H9 (cell line): ENCODE results near the gene GLB1L. TPM values are rescaled to one million over a fixed set of nuclear protein-coding genes. Genes with fewer than 3 reads are reported as not detected.

Source experiments
- DNase-seq: peaks from one replicate; pipeline ENCODE4 v3.0.0-alpha.2; 2017
- H2AFZ ChIP-seq: one replicate; pipeline ENCODE4 v1.6.1; 2013; ENCODE audit warnings: mild to moderate bottlenecking, low read length, control low read depth, moderate library complexity
- H2AK5ac ChIP-seq: 2 replicates; pipeline ENCODE4 v1.6.1; 2013; ENCODE audit warnings: low read length, control low read depth, mixed read lengths; ENCODE audit not compliant: insufficient read length
- H2BK120ac ChIP-seq: one replicate; pipeline ENCODE4 v1.6.1; 2013; ENCODE audit warnings: low read depth, mild to moderate bottlenecking, low read length, control low read depth, inconsistent platforms; ENCODE audit not compliant: poor library complexity, severe bottlenecking
- H2BK12ac ChIP-seq: 2 replicates; pipeline ENCODE4 v1.6.1; 2013; ENCODE audit warnings: low read length, control low read depth, mixed read lengths, low read depth; ENCODE audit not compliant: insufficient read length
- H2BK15ac ChIP-seq: 2 replicates; pipeline ENCODE4 v1.6.1; 2013; ENCODE audit warnings: low read depth, low read length, control low read depth
- H2BK20ac ChIP-seq: one replicate; pipeline ENCODE4 v1.6.1; 2013; ENCODE audit warnings: low read depth, mild to moderate bottlenecking, low read length, control low read depth, inconsistent platforms; ENCODE audit not compliant: poor library complexity, severe bottlenecking
- H2BK5ac ChIP-seq: 2 replicates; pipeline ENCODE4 v1.6.1; 2013; ENCODE audit warnings: low read length, control low read depth, mixed read lengths; ENCODE audit not compliant: insufficient read length
- H3K14ac ChIP-seq: 2 replicates; pipeline ENCODE4 v1.6.1; 2013; ENCODE audit warnings: low read length, control low read depth; ENCODE audit not compliant: insufficient read depth
- H3K18ac ChIP-seq: 2 replicates; pipeline ENCODE4 v1.6.1; 2013; ENCODE audit warnings: low read depth, mild to moderate bottlenecking, mixed read lengths, low read length, control low read depth; ENCODE audit not compliant: insufficient read length
- H3K23ac ChIP-seq: 2 replicates; pipeline ENCODE4 v1.6.1; 2013; ENCODE audit warnings: low read length, control low read depth, mixed read lengths, low read depth; ENCODE audit not compliant: insufficient read length
- H3K23me2 ChIP-seq: 2 replicates; pipeline ENCODE4 v1.6.1; 2013; ENCODE audit warnings: low read depth, mild to moderate bottlenecking, mixed read lengths, low read length, control low read depth; ENCODE audit not compliant: insufficient read length, poor library complexity, severe bottlenecking
- H3K27ac ChIP-seq: 2 replicates; pipeline ENCODE4 v1.5.1; 2013; ENCODE audit warnings: low read length, control low read depth, mixed read lengths, low read depth; ENCODE audit not compliant: insufficient read length
- H3K27me3 ChIP-seq: 2 replicates; pipeline ENCODE4 v1.6.1; 2013; ENCODE audit warnings: low read length, control low read depth, inconsistent platforms; ENCODE audit not compliant: insufficient read depth
- H3K4ac ChIP-seq: 2 replicates; pipeline ENCODE4 v1.6.1; 2013; ENCODE audit warnings: low read depth, mild to moderate bottlenecking, control low read depth, inconsistent platforms, low read length, moderate library complexity
- H3K4me1 ChIP-seq: 2 replicates; pipeline ENCODE4 v1.6.1; 2013; ENCODE audit warnings: low read length, control low read depth, inconsistent platforms; ENCODE audit not compliant: insufficient read depth
- H3K4me2 ChIP-seq: 2 replicates; pipeline ENCODE4 v1.6.1; 2013; ENCODE audit warnings: low read length, control low read depth, mixed read lengths; ENCODE audit not compliant: insufficient read length, insufficient read depth
- H3K56ac ChIP-seq: 2 replicates; pipeline ENCODE4 v1.6.1; 2013; ENCODE audit warnings: low read depth, mild to moderate bottlenecking, mixed read lengths, low read length, control low read depth; ENCODE audit not compliant: insufficient read length
- H3K79me1 ChIP-seq: 2 replicates; pipeline ENCODE4 v1.6.1; 2013; ENCODE audit warnings: low read depth, mild to moderate bottlenecking, moderate library complexity, low read length, control low read depth, inconsistent platforms; ENCODE audit not compliant: insufficient read depth, poor library complexity, severe bottlenecking
- H3K79me2 ChIP-seq: 2 replicates; pipeline ENCODE4 v1.6.1; 2013; ENCODE audit warnings: low read length, control low read depth, inconsistent platforms; ENCODE audit not compliant: insufficient read depth
- H3K9ac ChIP-seq: 2 replicates; pipeline ENCODE4 v1.6.1; 2013; ENCODE audit warnings: low read length, control low read depth, mixed read lengths; ENCODE audit not compliant: insufficient read length; ENCODE audit errors: extremely low read depth
- H3K9me3 ChIP-seq: one replicate; pipeline ENCODE4 v1.6.1; 2013; ENCODE audit warnings: low read depth, low read length, inconsistent platforms; ENCODE audit not compliant: control insufficient read depth
- H3T11ph ChIP-seq: one replicate; pipeline ENCODE4 v1.6.1; 2013; ENCODE audit warnings: mild to moderate bottlenecking, low read length, control low read depth, inconsistent platforms
- H4K20me1 ChIP-seq: one replicate; pipeline ENCODE4 v1.6.1; 2013; ENCODE audit not compliant: control insufficient read depth, insufficient read length, insufficient read depth
- H4K5ac ChIP-seq: 2 replicates; pipeline ENCODE4 v1.6.1; 2013; ENCODE audit warnings: low read depth, mild to moderate bottlenecking, mixed read lengths, low read length, control low read depth; ENCODE audit not compliant: insufficient read length
- H4K8ac ChIP-seq: replicated peaks from 2 replicates; pipeline ENCODE4 v1.6.1; 2013; ENCODE audit warnings: low read length, control low read depth, mixed read lengths, low read depth; ENCODE audit not compliant: insufficient read length
- H4K91ac ChIP-seq: 2 replicates; pipeline ENCODE4 v1.6.1; 2013; ENCODE audit warnings: low read depth, mild to moderate bottlenecking, moderate library complexity, mixed read lengths, low read length, control low read depth; ENCODE audit not compliant: insufficient read length
- H3K27ac Mint-ChIP-seq, 3 experiments: 2 replicates in 2 of 3; 3 replicates in 1 of 3; pipeline ENCODE4 v1.8.0; 2020 to 2021; ENCODE audit warnings: mixed read lengths in 3 of 3, mild to moderate bottlenecking in 1 of 3, moderate library complexity in 1 of 3
- H3K27me3 Mint-ChIP-seq: 2 replicates; pipeline ENCODE4 v1.8.0; 2021; ENCODE audit warnings: low read depth, mild to moderate bottlenecking, moderate library complexity, mixed read lengths
- H3K36me3 Mint-ChIP-seq, 3 experiments: 2 replicates in 2 of 3; 3 replicates in 1 of 3; pipeline ENCODE4 v1.8.0; 2020 to 2021; ENCODE audit warnings: low read depth in 3 of 3, mixed read lengths in 3 of 3; ENCODE audit not compliant: insufficient read depth in 1 of 3
- H3K4me1 Mint-ChIP-seq, 2 experiments: 2 replicates each; pipeline ENCODE4 v1.8.0; 2020; ENCODE audit warnings: mixed read lengths in 2 of 2
- H3K4me3 Mint-ChIP-seq, 2 experiments: 2 replicates in 1 of 2; 3 replicates in 1 of 2; pipeline ENCODE4 v1.8.0; 2020 to 2021; ENCODE audit warnings: mild to moderate bottlenecking in 2 of 2, mixed read lengths in 2 of 2, moderate library complexity in 1 of 2
- H3K9me3 Mint-ChIP-seq, 2 experiments: 2 replicates in 1 of 2; 3 replicates in 1 of 2; pipeline ENCODE4 v1.8.0; 2020; ENCODE audit warnings: mild to moderate bottlenecking in 2 of 2, mixed read lengths in 2 of 2, moderate library complexity in 1 of 2
- WGBS: extraction: QIAGEN DNeasy Blood & Tissue Kit; methylation state at CpG from one replicate; pipeline ENCODE4 v1.1.7; 2013; ENCODE audit warnings: missing lambda C conversion rate, low lambda C conversion rate, mixed read lengths; ENCODE audit not compliant: insufficient read length; ENCODE audit errors: extremely low coverage; 5-methylcytosine and 5-hydroxymethylcytosine counted together
- total RNA-seq: library from RNA; stranded (reverse); gene quantifications from 2 replicates; pipeline ENCODE4 v1.2.1, GENCODE V29; 2021
- TF ChIP-seq, protein P1 (sequence below): fragments of 200-600 bp; sonication (generic); conservative IDR thresholded peaks from 3 replicates; pipeline ENCODE4 v1.8.0; 2021; ENCODE audit warnings: antibody characterized with exemption, mild to moderate bottlenecking

GLB1L gene
- total RNA-seq, 1 experiment from 2014 or later, result 6.5 TPM

DNA sequence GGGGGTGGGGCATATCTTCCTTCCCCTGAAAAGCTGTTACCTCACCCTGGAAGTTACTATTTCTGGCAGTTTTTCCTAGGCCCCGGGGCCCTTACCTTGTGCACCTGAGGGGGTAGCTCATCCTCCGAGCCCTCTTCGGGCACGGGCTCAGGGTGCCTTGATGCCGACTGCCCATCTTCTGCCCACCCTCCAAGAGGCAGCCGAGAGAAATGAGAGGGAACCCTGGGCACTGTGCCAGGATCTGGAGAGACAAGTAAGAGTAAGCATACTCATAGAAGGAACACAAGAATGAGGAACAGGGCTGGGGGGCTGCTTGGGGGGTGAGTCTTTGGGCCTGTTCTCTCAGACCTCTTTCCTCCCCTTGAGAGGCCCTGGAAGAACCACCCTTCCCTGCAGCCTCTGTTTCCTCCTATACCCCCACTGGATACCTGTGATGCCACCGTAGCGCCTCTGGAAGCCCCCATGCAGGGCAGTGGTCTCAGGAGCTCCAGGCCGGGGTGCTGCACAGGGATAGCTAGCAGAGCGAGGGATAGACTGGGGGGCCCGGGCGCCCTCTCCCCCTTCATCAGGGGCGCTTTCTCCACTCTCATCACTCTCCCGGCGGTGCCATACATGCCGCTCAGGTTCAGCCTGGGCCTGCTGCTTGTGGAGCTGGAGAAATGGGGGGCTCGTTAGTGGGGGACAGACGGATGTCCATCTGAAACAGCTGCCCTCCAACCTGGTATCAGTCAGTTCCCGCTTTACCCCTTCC is 24.4 kb downstream of the GLB1L start:
- H2BK15ac ChIP-seq, result no peak overlapping the region
- H4K91ac ChIP-seq, result no peak overlapping the region
- peaks cover 3% of the 10 kb centered on the region; the same call in 1 of the 2 replicates for H3K27me3 Mint-ChIP-seq
- no peak overlapping the region for H3K4ac ChIP-seq
- H3K79me2 ChIP-seq, result no peaks in the 10 kb centered on the region
- no peak overlapping the region for H3K23ac ChIP-seq
- H3K9ac ChIP-seq, result no peak overlapping the region
- WGBS, result no CpG with 5 or more reads among the region's 19 CpGs
- H2BK120ac ChIP-seq, result no peak overlapping the region
- H2BK5ac ChIP-seq, result no peak overlapping the region
- no peak overlapping the region for H3K18ac ChIP-seq
- no peaks in the 10 kb centered on the region for H3K27me3 ChIP-seq
- no peaks in the 10 kb centered on the region for H3K79me1 ChIP-seq
- no peaks in the 10 kb centered on the region for H3K4me1 ChIP-seq
- H3K4me2 ChIP-seq, result no peak overlapping the region
- no peak overlapping the region for H2BK12ac ChIP-seq
- no peak for DNase-seq
- no peak overlapping the region for H2AFZ ChIP-seq
- H4K20me1 ChIP-seq, result no peaks in the 10 kb centered on the region
- no peak overlapping the region for H3T11ph ChIP-seq
- no peak overlapping the region for H4K5ac ChIP-seq
- no peak overlapping the region for H2AK5ac ChIP-seq
- no peak overlapping the region for H3K56ac ChIP-seq
- H3K9me3 Mint-ChIP-seq, result no peaks in the 10 kb centered on the region
- peaks cover 7% of the 10 kb centered on the region for H3K23me2 ChIP-seq
- H3K4me1 Mint-ChIP-seq, result peaks cover 19 to 23% of the 10 kb centered on the region in 2 experiments
- TF ChIP-seq, protein P1, sequence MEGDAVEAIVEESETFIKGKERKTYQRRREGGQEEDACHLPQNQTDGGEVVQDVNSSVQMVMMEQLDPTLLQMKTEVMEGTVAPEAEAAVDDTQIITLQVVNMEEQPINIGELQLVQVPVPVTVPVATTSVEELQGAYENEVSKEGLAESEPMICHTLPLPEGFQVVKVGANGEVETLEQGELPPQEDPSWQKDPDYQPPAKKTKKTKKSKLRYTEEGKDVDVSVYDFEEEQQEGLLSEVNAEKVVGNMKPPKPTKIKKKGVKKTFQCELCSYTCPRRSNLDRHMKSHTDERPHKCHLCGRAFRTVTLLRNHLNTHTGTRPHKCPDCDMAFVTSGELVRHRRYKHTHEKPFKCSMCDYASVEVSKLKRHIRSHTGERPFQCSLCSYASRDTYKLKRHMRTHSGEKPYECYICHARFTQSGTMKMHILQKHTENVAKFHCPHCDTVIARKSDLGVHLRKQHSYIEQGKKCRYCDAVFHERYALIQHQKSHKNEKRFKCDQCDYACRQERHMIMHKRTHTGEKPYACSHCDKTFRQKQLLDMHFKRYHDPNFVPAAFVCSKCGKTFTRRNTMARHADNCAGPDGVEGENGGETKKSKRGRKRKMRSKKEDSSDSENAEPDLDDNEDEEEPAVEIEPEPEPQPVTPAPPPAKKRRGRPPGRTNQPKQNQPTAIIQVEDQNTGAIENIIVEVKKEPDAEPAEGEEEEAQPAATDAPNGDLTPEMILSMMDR, result no peak
- H3K14ac ChIP-seq, result no peak overlapping the region
- no peak overlapping the region for H2BK20ac ChIP-seq
- H3K9me3 ChIP-seq, result no peaks in the 10 kb centered on the region
- no peak overlapping the region for H3K4me3 Mint-ChIP-seq
- H4K8ac ChIP-seq, result no peak overlapping the region
- H3K27ac Mint-ChIP-seq, result no peak overlapping the region
- no peak overlapping the region for H3K27ac ChIP-seq
- peaks cover 31 to 65% (median 64%) of the 10 kb centered on the region in 3 experiments for H3K36me3 Mint-ChIP-seq
